Neural cell (in vitro differentiated cells): ENCODE measurements around the gene STUB1. TPM values are rescaled to one million over a fixed set of nuclear protein-coding genes. Genes with fewer than 3 reads are reported as not detected.

Experiments used
- H2AFZ ChIP-seq: fragments of 200-600, 300-800 bp; sonication (generic), shearing (Covaris generic); 2 replicates; pipeline ENCODE4 v1.6.0; 2014; ENCODE audit warnings: low read depth, mild to moderate bottlenecking, antibody characterized with exemption, low read length, moderate library complexity
- H3F3A ChIP-seq: fragments of 200-600 bp; shearing (Covaris generic); 2 replicates; pipeline ENCODE4 v1.6.1; 2016; ENCODE audit warnings: mild to moderate bottlenecking, moderate library complexity, mixed read lengths, antibody characterized with exemption, low read length; ENCODE audit not compliant: insufficient read depth, poor library complexity, severe bottlenecking
- H3K27ac ChIP-seq: fragments of 200-600, 300-800 bp; sonication (generic), shearing (Covaris generic); 2 replicates; pipeline ENCODE4 v1.5.1; 2014; ENCODE audit warnings: mild to moderate bottlenecking, low read length, moderate library complexity
- H3K27me3 ChIP-seq: fragments of 300-800, 200-600 bp; sonication (generic), shearing (Covaris generic); 2 replicates; pipeline ENCODE4 v1.6.0; 2014; ENCODE audit warnings: mild to moderate bottlenecking, low read depth, low read length, moderate library complexity; ENCODE audit not compliant: insufficient read depth
- H3K36me3 ChIP-seq: fragments of 300-800, 200-600 bp; sonication (generic), shearing (Covaris generic); 2 replicates; pipeline ENCODE4 v1.5.1; 2014; ENCODE audit warnings: mild to moderate bottlenecking, antibody characterized with exemption, low read length, moderate library complexity; ENCODE audit not compliant: insufficient read depth
- H3K4me2 ChIP-seq: fragments of 300-800, 200-600 bp; sonication (generic), shearing (Covaris generic); 2 replicates; pipeline ENCODE4 v1.6.0; 2014; ENCODE audit warnings: mild to moderate bottlenecking, low read length
- H3K4me3 ChIP-seq: fragments of 300-800, 200-600 bp; sonication (generic), shearing (Covaris generic); 2 replicates; pipeline ENCODE4 v1.5.1; 2014; ENCODE audit warnings: mild to moderate bottlenecking, low read length, moderate library complexity
- H3K79me2 ChIP-seq: fragments of 200-600 bp; shearing (Covaris generic); replicated peaks from 2 replicates; pipeline ENCODE4 v1.6.0; 2014; ENCODE audit warnings: mild to moderate bottlenecking, low read length, moderate library complexity; ENCODE audit not compliant: insufficient read depth
- H3K9ac ChIP-seq: fragments of 300-800, 200-600 bp; sonication (generic), shearing (Covaris generic); 2 replicates; pipeline ENCODE4 v1.6.1; 2016; ENCODE audit warnings: mild to moderate bottlenecking, low read length, mixed read lengths
- H3K9me2 ChIP-seq: fragments of 200-600 bp; shearing (Covaris generic); 2 replicates; pipeline ENCODE4 v1.6.1; 2016; ENCODE audit warnings: mild to moderate bottlenecking, low read length, mixed read lengths; ENCODE audit not compliant: insufficient read depth
- H3K9me3 ChIP-seq: fragments of 200-600, 300-800 bp; sonication (generic), shearing (Covaris generic); 2 replicates; pipeline ENCODE4 v1.6.1; 2016; ENCODE audit warnings: mild to moderate bottlenecking, mixed run types, low read length, moderate library complexity, mixed read lengths
- H4K20me1 ChIP-seq: fragments of 200-600 bp; shearing (Covaris generic); 2 replicates; pipeline ENCODE4 v1.6.1; 2016; ENCODE audit warnings: mild to moderate bottlenecking, mixed run types; ENCODE audit not compliant: insufficient read depth
- EP300 ChIP-seq: fragments of 450-650 bp; conservative IDR thresholded peaks from 2 replicates; pipeline ENCODE4 v1.6.1; 2014; ENCODE audit warnings: antibody characterized with exemption, mild to moderate bottlenecking, moderate library complexity; ENCODE audit not compliant: poor library complexity, severe bottlenecking
- EZH2 ChIP-seq: fragments of 200-600, 300-800 bp; shearing (Covaris generic), sonication (generic); IDR thresholded peaks from 2 replicates; pipeline ENCODE4 v1.6.1; 2014; ENCODE audit warnings: antibody characterized with exemption, low read length, borderline replicate concordance, mild to moderate bottlenecking; ENCODE audit not compliant: insufficient read depth, poor library complexity, severe bottlenecking
- MXI1 ChIP-seq: fragments of 450-650 bp; conservative IDR thresholded peaks from 2 replicates; pipeline ENCODE4 v1.6.1; 2014; ENCODE audit warnings: antibody characterized with exemption, mild to moderate bottlenecking; ENCODE audit not compliant: poor library complexity, severe bottlenecking
- POLR2AphosphoS5 ChIP-seq: IDR thresholded peaks from 2 replicates; pipeline ENCODE4 v1.6.1; 2012
- RAD21 ChIP-seq: fragments of 450-650 bp; conservative IDR thresholded peaks from 2 replicates; pipeline ENCODE4 v1.6.1; 2014; ENCODE audit warnings: antibody characterized with exemption, mild to moderate bottlenecking, moderate library complexity
- SMC3 ChIP-seq: fragments of 450-650 bp; conservative IDR thresholded peaks from 2 replicates; pipeline ENCODE4 v1.6.1; 2014; ENCODE audit warnings: antibody characterized with exemption, mild to moderate bottlenecking, moderate library complexity; ENCODE audit not compliant: poor library complexity
- TAF1 ChIP-seq: IDR thresholded peaks from 2 replicates; pipeline ENCODE4 v1.6.1; 2012; ENCODE audit warnings: low read depth
- polyA plus RNA-seq: library from polyadenylated mRNA; depleted of rRNA; stranded (reverse); fragments of >200 nt; gene quantifications from 2 replicates; pipeline ENCODE4 v1.2.3, GENCODE V29; 2014
- TF ChIP-seq, protein P1 (sequence below): IDR thresholded peaks from 2 replicates; pipeline ENCODE4 v1.6.1; 2012; ENCODE audit warnings: borderline replicate concordance
- TF ChIP-seq, protein P2 (sequence below): fragments of 450-650 bp; IDR thresholded peaks from 2 replicates; pipeline ENCODE4 v1.5.1; 2014; ENCODE audit warnings: antibody characterized with exemption, mild to moderate bottlenecking, moderate library complexity; ENCODE audit not compliant: poor library complexity, severe bottlenecking

Gene STUB1
- polyA plus RNA-seq, 1 donor from 2014 or later, result 120 TPM

DNA sequence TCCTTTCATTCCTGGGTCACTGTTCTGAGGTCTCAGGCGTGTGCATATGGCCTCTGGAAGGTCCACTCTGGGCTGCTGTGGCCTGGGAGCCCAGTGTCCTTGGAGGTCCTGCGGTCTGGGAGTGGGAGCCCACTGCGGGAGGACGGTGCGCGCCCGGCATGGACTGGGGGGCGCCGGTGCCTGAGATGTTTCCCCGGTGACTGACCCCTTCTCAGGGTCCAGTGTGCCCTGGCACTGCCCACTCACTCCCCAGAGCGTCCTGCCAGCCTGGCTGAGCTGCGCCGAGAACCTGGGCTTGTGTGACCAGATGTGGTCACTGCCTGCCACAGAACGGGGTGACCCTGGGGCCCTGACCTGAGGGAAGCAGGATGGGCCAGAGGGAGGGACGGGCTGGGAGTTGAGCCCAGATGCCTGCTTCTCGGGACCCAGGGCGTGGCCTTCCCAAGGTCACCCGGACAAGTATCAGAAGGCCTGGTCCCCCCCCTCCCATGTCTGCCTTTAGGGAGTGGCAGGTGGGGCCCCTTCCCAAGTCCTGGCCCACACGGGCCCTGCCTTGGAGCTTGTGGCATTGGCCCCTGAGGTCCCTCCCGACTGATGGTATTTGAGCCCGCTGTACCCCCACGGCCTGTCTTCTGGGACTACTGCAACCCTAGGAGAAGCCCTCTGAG lies 5.9 kb upstream of the STUB1 start:
- Histone ChIP-seq H3K79me2 (no peaks in the 10 kb centered on the region), H3K36me3 (no peaks in the 10 kb centered on the region), H3K27ac (no peak overlapping the region), H3K9ac (no peak overlapping the region), H3K4me3 (no peak overlapping the region), H3K27me3 (peaks cover 3% of the 10 kb centered on the region), H3F3A (no peaks in the 10 kb centered on the region), H3K4me2 (no peak overlapping the region), H2AFZ (no peak overlapping the region), H3K9me2 (no peaks in the 10 kb centered on the region), H3K9me3 (no peaks in the 10 kb centered on the region), H4K20me1 (no peaks in the 10 kb centered on the region)
- no peak for TF ChIP-seq RAD21
- TF ChIP-seq TAF1, result no peak
- TF ChIP-seq MXI1, result no peak
- TF ChIP-seq POLR2AphosphoS5, result no peak
- no peak for TF ChIP-seq EZH2
- TF ChIP-seq, protein P1, sequence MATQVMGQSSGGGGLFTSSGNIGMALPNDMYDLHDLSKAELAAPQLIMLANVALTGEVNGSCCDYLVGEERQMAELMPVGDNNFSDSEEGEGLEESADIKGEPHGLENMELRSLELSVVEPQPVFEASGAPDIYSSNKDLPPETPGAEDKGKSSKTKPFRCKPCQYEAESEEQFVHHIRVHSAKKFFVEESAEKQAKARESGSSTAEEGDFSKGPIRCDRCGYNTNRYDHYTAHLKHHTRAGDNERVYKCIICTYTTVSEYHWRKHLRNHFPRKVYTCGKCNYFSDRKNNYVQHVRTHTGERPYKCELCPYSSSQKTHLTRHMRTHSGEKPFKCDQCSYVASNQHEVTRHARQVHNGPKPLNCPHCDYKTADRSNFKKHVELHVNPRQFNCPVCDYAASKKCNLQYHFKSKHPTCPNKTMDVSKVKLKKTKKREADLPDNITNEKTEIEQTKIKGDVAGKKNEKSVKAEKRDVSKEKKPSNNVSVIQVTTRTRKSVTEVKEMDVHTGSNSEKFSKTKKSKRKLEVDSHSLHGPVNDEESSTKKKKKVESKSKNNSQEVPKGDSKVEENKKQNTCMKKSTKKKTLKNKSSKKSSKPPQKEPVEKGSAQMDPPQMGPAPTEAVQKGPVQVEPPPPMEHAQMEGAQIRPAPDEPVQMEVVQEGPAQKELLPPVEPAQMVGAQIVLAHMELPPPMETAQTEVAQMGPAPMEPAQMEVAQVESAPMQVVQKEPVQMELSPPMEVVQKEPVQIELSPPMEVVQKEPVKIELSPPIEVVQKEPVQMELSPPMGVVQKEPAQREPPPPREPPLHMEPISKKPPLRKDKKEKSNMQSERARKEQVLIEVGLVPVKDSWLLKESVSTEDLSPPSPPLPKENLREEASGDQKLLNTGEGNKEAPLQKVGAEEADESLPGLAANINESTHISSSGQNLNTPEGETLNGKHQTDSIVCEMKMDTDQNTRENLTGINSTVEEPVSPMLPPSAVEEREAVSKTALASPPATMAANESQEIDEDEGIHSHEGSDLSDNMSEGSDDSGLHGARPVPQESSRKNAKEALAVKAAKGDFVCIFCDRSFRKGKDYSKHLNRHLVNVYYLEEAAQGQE, result no peak
- TF ChIP-seq EP300, result no peak
- TF ChIP-seq SMC3, result no peak
- TF ChIP-seq, protein P2, sequence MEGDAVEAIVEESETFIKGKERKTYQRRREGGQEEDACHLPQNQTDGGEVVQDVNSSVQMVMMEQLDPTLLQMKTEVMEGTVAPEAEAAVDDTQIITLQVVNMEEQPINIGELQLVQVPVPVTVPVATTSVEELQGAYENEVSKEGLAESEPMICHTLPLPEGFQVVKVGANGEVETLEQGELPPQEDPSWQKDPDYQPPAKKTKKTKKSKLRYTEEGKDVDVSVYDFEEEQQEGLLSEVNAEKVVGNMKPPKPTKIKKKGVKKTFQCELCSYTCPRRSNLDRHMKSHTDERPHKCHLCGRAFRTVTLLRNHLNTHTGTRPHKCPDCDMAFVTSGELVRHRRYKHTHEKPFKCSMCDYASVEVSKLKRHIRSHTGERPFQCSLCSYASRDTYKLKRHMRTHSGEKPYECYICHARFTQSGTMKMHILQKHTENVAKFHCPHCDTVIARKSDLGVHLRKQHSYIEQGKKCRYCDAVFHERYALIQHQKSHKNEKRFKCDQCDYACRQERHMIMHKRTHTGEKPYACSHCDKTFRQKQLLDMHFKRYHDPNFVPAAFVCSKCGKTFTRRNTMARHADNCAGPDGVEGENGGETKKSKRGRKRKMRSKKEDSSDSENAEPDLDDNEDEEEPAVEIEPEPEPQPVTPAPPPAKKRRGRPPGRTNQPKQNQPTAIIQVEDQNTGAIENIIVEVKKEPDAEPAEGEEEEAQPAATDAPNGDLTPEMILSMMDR, result no peak

DNA sequence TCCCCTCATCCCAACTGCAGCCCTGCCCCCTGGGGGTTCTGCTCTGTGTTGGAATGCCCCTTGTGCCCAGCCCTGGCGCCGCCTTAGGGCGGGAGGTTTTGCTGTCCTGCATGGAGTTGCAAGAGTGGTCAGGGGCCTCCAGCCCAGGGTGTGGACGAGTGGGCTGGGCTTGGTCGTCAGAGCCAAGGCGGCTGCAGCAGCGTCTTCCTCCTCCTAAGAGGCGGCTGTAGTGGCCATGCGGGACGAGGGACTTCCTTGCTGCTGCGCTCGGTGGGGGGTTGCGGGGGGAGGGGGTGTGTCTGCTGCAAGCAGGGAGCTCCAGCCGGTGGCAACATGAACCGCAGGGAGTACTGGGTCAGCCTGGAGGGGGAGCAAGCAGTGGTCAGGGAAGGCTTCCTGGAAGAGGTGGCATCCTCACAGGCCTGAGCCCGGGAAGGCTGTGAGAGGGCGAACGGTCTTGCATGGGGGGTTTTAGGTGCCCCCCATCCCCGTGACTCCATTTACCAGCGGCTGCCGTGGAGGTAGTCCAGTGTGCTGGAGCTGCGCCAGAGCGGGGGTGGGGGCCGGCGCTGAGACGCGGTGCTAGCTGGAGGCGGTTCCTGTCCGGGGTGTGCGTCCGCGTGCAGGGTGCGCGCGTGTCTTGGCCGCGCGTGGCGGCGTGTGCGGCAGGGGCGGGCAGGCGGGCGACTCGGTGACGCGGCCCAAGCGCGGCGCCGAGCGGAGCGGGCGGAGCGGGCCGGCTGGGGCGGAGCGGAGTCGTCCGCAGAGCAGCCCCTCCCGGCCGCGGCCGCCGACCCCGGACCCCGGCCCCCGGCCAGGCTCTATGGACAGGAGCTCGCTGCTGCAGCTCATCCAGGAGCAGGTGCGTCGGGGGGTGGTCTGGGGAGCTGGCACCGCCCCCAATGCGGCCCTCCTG lies 5.0 kb upstream of the STUB1 start, which contains the start of gene RHBDL1:
Gene RHBDL1 (plus strand): TSS at position 704 of the 916 bp plus-strand sequence. CDS start 120 bp downstream, at position 824.
- H4K20me1 ChIP-seq, result no peaks in the 10 kb centered on the region
- H3K27ac ChIP-seq, result no peak within 1 kb of the TSS
- H3K27me3 ChIP-seq, result peaks cover 3% of the 10 kb centered on the region
- H3F3A ChIP-seq, result no peaks in the 10 kb centered on the region
- no peaks in the 10 kb centered on the region for H3K9me3 ChIP-seq
- no peaks in the 10 kb centered on the region for H3K79me2 ChIP-seq
- H3K9me2 ChIP-seq, result no peaks in the 10 kb centered on the region
- no peak within 1 kb of the TSS for H2AFZ ChIP-seq
- no peak within 1 kb of the TSS for H3K4me2 ChIP-seq
- H3K9ac ChIP-seq, result no peak within 1 kb of the TSS
- H3K4me3 ChIP-seq, result no peak within 1 kb of the TSS
- no peaks in the 10 kb centered on the region for H3K36me3 ChIP-seq
- TF ChIP-seq MXI1, result no peak
- TF ChIP-seq RAD21, result no peak
- TF ChIP-seq, protein P1, result no peak
- TF ChIP-seq EZH2, result no peak
- no peak for TF ChIP-seq TAF1
- TF ChIP-seq POLR2AphosphoS5, result no peak
- no peak for TF ChIP-seq SMC3
- TF ChIP-seq EP300, result no peak
- TF ChIP-seq, protein P2, result no peak
